KOPT-K1 (cell line): ENCODE data around the gene MFAP5.

Experiments
- H3K27ac ChIP-seq: fragments of 200-600 bp; sonication (generic); 2 replicates; pipeline ENCODE4 v1.5.1; 2016; ENCODE audit warnings: antibody characterized with exemption, mild to moderate bottlenecking, low read depth, low read length; ENCODE audit not compliant: poor library complexity, severe bottlenecking
- H3K36me3 ChIP-seq: fragments of 200-600 bp; sonication (generic); 2 replicates; pipeline ENCODE4 v1.5.1; 2017; ENCODE audit warnings: antibody characterized with exemption, mild to moderate bottlenecking, low read length, moderate library complexity; ENCODE audit not compliant: insufficient read depth
- H3K9me3 ChIP-seq: fragments of 200-600 bp; sonication (generic); 2 replicates; pipeline ENCODE4 v1.5.1; 2017; ENCODE audit warnings: antibody characterized with exemption, low read length, mild to moderate bottlenecking; ENCODE audit not compliant: insufficient read depth, poor library complexity, severe bottlenecking

The MFAP5 gene, protein sequence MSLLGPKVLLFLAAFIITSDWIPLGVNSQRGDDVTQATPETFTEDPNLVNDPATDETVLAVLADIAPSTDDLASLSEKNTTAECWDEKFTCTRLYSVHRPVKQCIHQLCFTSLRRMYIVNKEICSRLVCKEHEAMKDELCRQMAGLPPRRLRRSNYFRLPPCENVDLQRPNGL

DNA sequence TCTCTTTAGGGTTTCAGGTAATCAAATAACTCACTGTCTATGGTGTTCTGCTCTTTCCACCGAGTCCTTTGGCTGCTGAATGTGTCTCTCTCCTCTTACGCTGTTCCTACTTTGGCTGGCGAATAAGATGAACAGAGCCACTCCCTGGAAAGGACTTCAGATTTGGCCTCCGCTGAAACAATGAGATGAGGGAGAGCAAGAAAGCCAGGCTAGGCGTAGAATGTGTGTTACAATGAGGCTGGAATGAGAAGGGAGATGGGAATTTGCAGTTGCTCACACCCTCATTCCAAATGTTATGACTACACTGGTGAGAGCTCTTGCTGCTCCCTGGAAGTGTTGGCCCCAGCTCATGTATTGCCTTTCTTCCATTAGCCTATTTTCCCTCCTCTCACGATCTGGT is at the start of gene MFAP5:
MFAP5 (minus strand) TSS at position 234 of the 400 bp plus-strand sequence. CDS start 722 bp downstream, outside the sequence.
- H3K27ac ChIP-seq = no peak within 1 kb of the TSS
- H3K9me3 ChIP-seq = no peaks in the 10 kb centered on the region
- H3K36me3 ChIP-seq = no peaks in the 10 kb centered on the region

DNA sequence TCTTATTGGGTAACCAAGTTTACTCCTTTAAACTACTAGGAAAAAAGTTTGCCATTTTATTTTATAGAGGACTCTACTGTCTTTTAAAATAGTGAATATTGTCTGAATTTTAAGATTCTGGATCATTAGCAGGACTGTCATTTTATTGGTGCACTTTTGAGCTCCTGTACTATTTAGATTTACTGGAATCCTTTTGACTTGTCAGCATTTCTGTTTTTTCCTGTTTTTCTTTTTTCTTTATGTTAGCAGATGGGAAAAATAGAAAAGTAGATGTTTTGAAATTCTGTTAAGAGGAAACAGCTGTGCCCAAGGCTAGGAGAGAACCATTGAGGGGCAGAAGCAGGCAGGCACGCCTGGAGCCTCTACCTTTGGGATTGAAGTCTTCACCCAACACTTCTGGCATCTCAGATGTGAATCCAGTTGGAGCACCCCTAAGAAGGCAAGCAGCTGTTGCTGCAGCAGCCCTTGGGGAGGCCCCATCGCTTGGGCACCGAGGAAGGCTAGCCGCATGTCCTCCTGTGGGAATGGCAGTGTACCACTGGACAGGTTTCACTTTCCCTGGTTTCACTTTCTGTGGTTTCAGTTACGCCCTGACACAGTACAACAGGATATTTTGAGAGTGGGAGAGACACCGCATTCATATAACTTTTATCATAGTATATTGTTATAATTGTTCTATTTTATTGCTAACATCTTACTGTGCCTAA is 46.7 kb upstream of the MFAP5 start:
- H3K36me3 ChIP-seq = no peaks in the 10 kb centered on the region
- no peak overlapping the region for H3K27ac ChIP-seq
- no peaks in the 10 kb centered on the region for H3K9me3 ChIP-seq

DNA sequence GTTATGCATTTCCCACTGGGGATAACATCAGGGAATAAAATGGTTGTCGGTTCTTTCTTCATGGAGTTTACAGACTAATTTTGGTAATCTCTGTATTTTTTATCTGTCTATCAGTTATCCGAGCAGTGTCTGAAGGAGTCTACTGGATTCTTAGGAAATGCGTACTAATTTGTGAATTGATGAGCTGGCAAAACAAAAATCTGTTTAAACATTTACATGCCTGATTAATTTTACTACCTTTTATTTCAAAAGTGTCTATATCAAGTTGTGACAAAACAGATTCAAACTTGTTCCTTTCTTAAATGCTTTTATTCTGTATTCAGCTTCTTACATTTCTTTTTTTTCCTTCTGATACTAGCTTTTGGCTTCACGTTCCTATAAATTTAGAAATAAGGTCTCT is 39.5 kb upstream of the MFAP5 start:
- H3K27ac ChIP-seq = no peak overlapping the region
- H3K9me3 ChIP-seq = no peaks in the 10 kb centered on the region
- H3K36me3 ChIP-seq = no peaks in the 10 kb centered on the region

DNA sequence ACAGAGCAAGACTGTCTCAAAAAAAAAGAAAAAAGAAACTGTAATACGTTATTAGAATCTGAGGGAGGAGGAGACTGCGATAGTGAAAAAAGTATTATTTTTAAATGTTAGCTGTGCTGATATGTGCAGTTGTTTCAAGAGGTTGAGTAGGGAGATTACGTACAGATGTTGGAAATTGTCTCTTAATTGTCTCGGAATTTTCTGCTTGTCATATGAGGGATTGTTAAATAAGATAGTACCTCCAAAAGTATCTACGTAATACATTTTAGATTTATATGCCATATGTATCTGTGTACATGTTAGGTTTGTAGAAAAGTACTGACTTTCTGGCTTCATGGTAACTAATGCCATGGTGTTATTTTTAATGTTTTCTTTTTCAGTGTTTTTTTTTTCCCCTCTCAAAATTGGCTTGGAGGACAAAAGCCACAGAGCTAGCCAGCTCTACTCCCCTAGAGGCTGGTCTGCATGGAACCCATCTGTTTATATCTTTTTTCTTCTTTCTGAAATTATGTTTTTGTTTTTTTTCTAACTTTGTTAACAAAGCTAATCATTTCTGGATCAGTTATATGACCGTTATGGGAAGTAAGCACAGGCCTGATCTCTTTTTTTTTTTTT is 38.5 kb upstream of the MFAP5 start:
- no peak overlapping the region for H3K27ac ChIP-seq
- no peaks in the 10 kb centered on the region for H3K9me3 ChIP-seq
- no peaks in the 10 kb centered on the region for H3K36me3 ChIP-seq

DNA sequence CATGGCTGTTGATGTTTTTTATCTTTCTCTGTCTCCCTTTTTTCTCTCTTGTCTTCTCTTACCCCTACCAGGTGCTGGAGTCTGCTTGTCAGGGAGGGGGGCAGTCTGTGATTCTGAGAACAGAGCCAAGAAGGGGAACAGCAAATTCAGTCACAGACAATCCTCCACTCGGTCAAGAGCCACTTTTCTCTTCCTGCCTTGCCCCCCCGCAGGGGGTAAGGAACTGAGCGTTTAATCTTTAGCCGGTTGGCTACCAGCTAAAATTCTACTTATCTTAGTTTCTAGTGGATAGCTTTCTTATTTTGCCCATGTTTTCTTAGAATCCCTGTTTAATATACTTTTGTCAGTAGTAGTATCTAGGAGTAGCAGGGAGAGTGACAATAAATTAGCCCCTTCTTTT is 37.1 kb upstream of the MFAP5 start:
- Histone ChIP-seq H3K9me3 (no peaks in the 10 kb centered on the region), H3K27ac (no peak overlapping the region), H3K36me3 (no peaks in the 10 kb centered on the region)

DNA sequence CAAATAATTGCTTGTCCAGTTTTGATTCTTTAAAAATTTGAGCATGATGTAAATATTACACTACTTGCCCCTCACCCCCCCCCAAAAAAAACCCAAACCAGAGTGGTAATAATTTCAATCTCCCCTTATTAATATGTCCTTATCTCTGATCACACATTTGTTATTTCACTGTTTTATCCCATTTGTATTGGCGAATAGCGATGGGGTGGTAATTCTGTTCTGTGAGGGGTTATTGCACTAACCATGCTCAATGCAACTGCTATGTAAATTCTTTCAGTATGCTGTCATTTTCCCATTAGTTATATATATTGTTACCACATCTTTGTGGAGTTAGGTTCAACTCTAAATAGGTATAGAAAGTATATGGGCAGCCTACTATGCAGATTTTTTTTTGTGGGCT is 36.3 kb upstream of the MFAP5 start:
- Histone ChIP-seq H3K27ac (no peak overlapping the region), H3K36me3 (no peaks in the 10 kb centered on the region), H3K9me3 (no peaks in the 10 kb centered on the region)

DNA sequence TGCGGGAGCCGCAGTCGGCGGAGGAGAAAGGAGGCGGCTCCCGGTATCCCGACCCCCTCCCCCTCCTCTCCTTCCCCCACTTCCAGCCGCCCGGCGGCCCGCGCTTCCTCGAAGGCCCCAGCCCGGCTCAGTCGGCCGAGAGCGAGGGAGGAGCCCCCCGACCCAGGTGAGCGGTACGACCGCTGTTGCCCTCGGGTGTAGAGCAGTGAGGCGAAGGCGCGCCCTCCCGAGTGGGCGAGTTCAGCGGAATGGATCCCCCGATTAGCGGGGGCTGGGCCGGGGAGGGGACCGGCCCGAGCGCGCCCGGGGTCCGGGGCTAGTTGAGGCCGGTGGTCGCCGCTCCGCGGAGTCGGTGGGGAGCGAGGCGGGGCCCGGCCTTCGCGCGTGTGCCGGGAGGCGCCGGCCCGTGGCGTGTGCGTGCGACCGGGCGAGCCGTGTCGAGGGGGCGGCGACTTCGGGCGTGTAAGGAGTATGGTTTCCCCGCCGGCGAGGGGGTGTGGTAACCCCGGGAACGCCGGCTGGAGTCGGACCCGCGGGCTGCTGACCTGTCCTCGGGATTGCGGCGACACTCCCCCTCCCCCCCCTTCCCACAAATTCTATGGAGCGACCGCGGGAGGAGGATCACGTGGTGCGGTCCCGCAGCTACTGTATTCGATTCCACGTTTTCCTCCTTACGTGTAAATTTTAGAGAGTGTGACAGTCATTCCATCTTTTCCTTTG is 35.7 kb upstream of the MFAP5 start:
- no peaks in the 10 kb centered on the region for H3K9me3 ChIP-seq
- peak overlapping the region; percentile 58 for H3K27ac ChIP-seq
- no peaks in the 10 kb centered on the region for H3K36me3 ChIP-seq

DNA sequence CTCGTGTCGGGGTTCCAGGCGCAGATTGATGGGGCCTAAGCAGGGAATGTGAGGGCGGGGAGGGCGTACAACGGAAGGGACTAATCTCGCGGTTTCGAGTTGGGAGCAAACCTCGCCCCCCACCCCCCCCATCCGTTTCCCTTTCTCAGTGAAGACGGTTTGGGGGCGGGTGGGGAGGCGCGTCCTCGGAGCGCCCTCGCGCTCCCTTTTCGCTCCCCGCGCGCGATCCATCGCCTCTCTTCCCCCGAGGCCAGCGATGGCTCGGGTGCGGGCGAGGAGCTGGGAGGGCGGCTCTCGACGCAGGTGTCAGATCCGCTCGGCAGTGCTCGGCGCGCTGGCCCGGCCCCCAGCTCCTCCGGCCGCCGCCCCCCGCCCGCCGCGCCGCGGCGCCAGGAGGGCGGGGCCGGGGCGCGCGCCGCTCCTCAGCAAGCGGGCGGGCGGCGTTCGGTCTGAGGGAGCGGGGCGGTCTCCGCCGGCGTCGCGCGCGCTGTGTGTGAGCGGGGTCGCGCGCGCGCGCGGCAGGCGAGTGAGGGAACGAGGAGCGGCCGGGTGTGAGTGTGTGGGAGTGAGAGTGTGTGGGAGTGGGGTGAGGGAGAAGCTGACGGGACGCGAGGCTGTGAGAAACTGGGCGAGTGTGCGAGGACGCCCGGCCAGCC is 35.0 kb upstream of the MFAP5 start, which contains the start of gene RIMKLB:
RIMKLB (plus strand) TSS at position 516 of the 656 bp plus-strand sequence. CDS start 15,876 bp downstream, outside the sequence.
- Histone ChIP-seq H3K36me3 (no peaks in the 10 kb centered on the region), H3K9me3 (no peaks in the 10 kb centered on the region), H3K27ac (peak within 1 kb of the TSS; percentile 58)

DNA sequence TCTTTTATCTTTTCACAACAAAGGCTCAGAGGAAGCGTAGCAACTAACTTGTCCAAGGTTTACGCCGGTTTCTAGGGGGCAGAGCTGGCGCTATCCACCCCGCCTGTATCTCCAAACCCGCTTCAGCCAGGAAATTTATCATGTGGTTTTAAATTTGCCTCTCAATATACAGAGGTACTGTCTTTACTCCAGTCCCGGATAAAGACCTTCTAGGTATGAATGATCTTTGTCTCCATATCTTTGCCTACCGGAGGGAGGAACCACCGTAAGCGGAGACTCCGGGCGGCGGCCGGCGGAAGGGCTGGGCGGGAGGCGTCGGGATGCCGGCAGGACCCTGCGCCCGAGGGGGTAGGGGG is 34.5 kb upstream of the MFAP5 start:
- Histone ChIP-seq H3K9me3 (no peaks in the 10 kb centered on the region), H3K36me3 (no peaks in the 10 kb centered on the region), H3K27ac (peak overlapping the region; percentile 58)

DNA sequence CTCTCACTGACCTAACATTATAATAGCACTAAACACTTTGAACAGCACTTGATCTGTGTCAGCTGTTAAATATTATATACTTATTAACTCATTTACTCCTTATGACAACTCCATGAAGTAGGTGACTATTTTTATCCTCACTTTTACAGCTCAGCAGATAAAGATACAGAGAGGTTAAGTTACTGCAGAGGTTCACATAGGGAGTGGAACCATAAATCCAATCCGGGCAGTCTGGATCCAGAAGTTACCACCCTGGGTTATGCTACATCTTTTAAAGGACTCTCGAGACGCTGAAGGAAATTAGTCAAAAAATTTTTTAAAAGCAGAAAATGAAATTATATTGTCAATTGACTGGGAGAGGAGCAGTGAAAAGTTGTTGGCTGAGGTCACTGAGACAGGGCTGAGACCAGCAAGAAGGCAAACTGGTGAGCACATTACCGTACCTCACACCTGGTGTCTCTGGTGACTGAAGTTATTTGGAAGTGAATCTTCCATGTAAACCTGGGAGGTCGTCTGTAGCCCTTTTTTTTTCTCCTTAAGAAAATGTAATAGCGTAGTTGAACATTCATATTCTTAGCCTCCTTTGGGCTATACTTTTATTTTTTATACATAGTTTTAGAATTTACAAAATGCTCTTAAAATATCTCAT is 33.9 kb upstream of the MFAP5 start:
- Histone ChIP-seq H3K27ac (peak overlapping the region; percentile 58), H3K9me3 (no peaks in the 10 kb centered on the region), H3K36me3 (no peaks in the 10 kb centered on the region)

DNA sequence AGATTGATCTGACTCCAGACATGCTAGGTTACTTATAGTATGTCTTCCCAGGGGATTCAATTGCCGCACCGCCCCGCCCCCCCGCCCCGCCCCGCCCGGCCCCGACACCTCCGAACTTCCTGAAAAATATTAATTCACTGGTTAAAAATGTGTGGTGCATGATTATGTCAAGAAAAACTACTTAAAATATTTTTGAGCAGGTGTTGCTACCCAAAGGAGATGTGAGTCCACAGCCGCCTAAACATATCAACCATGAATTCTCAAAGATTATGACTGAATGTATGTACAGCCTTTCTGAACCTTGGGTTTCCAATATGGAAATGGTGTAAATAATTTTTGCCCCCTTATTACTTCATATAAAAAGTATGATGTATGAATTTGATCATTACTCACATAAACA is 32.5 kb upstream of the MFAP5 start:
- Histone ChIP-seq H3K36me3 (no peaks in the 10 kb centered on the region), H3K9me3 (no peaks in the 10 kb centered on the region), H3K27ac (no peak overlapping the region)

DNA sequence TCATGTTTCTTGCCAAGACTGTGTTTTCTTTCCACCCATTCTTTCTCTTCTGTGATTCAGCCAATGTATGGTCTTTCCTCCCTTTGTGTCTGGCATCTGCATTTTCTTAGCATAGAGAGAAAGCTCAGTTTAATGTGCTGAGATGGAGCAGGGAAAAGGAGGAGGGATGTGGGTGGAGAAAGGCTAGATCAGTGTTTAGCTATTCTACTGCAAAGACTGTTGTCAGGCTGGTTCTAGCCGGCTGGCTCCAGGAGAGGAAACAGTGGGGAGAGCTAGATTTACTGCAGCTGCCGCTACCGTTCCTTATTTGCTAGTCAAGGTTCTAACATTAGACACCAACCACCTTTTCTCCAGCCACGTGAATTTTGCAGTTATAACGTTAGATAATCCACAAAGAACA is 29.9 kb upstream of the MFAP5 start:
- no peak overlapping the region for H3K27ac ChIP-seq
- no peaks in the 10 kb centered on the region for H3K9me3 ChIP-seq
- no peaks in the 10 kb centered on the region for H3K36me3 ChIP-seq

DNA sequence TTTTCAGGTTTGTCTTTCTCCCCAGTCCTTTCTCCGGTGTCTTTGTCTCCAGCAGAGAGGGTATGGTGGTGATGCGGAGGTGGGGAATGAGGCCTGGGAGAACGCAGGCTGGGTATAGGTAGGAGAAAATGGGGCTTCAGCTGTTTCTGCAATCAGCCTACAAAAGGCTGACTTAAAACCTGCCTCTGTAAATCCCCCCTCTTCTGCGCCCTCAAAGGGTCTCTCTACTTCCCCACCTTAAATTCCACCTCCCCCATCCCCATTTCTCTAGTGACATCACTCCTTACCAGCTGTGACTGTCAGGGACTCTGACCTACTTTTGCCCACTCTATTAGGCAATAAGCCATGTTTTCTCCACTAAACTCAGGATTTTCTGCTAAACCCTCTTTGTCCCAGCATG is 27.1 kb upstream of the MFAP5 start:
- Histone ChIP-seq H3K36me3 (no peaks in the 10 kb centered on the region), H3K27ac (no peak overlapping the region), H3K9me3 (no peaks in the 10 kb centered on the region)

DNA sequence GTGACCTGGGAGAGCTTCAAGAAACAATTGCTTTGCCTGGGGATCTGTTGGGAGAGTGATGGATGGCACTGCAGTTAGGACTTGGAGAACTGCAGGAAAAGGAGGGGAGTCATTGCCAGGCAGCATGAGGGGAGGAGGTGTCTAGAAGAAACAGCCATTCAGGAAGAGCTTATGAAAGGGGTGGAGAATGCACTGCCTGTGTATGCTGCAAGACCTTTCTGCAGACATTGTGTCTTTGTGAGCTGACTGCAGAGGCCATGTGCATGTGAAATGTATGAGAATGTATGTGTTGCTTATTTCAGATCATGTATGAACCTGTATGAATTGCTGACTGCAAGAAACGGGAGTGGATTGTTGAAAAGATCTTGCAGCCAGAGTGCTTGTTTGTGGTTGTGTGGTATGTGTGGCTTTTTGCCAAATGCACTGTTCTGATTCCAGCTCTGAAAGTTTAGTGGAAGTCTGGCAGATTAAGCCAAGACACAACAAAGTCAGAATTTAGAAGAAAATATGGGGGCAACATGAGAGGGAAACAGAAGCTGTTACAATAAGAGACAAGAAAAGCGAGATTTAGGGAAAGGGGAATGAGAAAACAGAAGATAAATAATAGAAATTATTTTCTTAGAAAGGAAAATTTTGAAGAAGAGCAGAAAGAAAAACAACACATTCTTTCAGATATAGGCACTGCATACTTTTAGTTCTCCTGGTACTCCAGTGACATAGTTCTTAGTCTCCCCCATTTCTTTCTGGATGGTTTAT is 25.4 kb upstream of the MFAP5 start:
- no peaks in the 10 kb centered on the region for H3K36me3 ChIP-seq
- H3K9me3 ChIP-seq = no peaks in the 10 kb centered on the region
- no peak overlapping the region for H3K27ac ChIP-seq
